Transverse colon (tissue), 4 donors: Measurements from ENCODE around the gene IQCK. TPM values are rescaled to one million over a fixed set of nuclear protein-coding genes. Genes with fewer than 3 reads are reported as not detected.

Source experiments
- DNase-seq: peaks from one replicate; pipeline ENCODE4 v3.0.0-alpha.2; 2019
- H3K27ac ChIP-seq, 4 donors: fragments of 200-600 bp; sonication (generic); 2 replicates each; pipeline ENCODE4 v1.5.1; 2016 to 2018; ENCODE audit warnings: inconsistent platforms in 4 of 4
- H3K27me3 ChIP-seq: fragments of 200-600 bp; sonication (generic); 2 replicates; pipeline ENCODE4 v1.5.1; 2017; ENCODE audit warnings: inconsistent platforms
- H3K36me3 ChIP-seq, 4 donors: fragments of 200-600 bp; sonication (generic); 2 replicates each; pipeline ENCODE4 v1.5.1; 2017 to 2019; ENCODE audit warnings: inconsistent platforms in 4 of 4
- H3K4me1 ChIP-seq, 4 donors: fragments of 200-600 bp; sonication (generic); 2 replicates each; pipeline ENCODE4 v1.5.1; 2017 to 2020; ENCODE audit warnings: inconsistent platforms in 4 of 4
- H3K4me3 ChIP-seq, 4 donors: fragments of 200-600 bp; sonication (generic); 1 replicate in 1 of 4; 2 replicates in 3 of 4; pipeline versions ENCODE4 v1.5.1 to v1.6.1; 2017 to 2019; ENCODE audit warnings: inconsistent platforms in 4 of 4
- H3K9me3 ChIP-seq, 2 donors: fragments of 200-600 bp; sonication (generic); 2 replicates each; pipeline ENCODE4 v1.5.1; 2017 to 2019; ENCODE audit warnings: inconsistent platforms in 2 of 2
- CTCF ChIP-seq, 5 experiments: fragments of 200-600 bp in 3 of 5; fragments of 450-650 bp in 2 of 5; sonication (generic) in 3 of 5; IDR thresholded peaks; 1 replicate in 2 of 5; 2 replicates in 3 of 5; pipeline ENCODE4 v1.5.1; 2016 to 2017; ENCODE audit warnings: antibody characterized with exemption in 5 of 5, inconsistent platforms in 3 of 5, mild to moderate bottlenecking in 2 of 5, moderate library complexity in 1 of 5
- EP300 ChIP-seq: sonication (generic); formaldehyde crosslinking; IDR thresholded peaks from one replicate; pipeline ENCODE4 v1.6.1; 2017; ENCODE audit warnings: antibody characterized with exemption, low read depth
- POLR2A ChIP-seq: fragments of 450-650 bp; IDR thresholded peaks from one replicate; pipeline ENCODE4 v1.6.1; 2016; ENCODE audit warnings: antibody characterized with exemption, mild to moderate bottlenecking, moderate library complexity
- POLR2AphosphoS5 ChIP-seq, 3 donors: sonication (generic); formaldehyde crosslinking; IDR thresholded peaks; one replicate each; pipeline ENCODE4 v1.6.1; 2016; ENCODE audit warnings: antibody characterized with exemption in 3 of 3
- WGBS, 2 donors: methylation state at CpG; one replicate each; pipeline ENCODE4 v1.1.5; 2018; ENCODE audit warnings: low coverage in 1 of 2; 5-methylcytosine and 5-hydroxymethylcytosine counted together
- in situ Hi-C, 4 donors: fragments of 200-750 bp; cut with MboI; loops; one replicate each; pipeline versions ENCODE4 v1.15.0 to v1.15.1; 2017; ENCODE audit warnings: low sequenced_read_pairs in 3 of 4, low pct_ligation_motif_present in 1 of 4, low pct_unique_long_range_greater_than_20kb in 1 of 4
- intact Hi-C: fragments of 100-400 bp; cut with DNase I; formaldehyde crosslinking; loops from one replicate; pipeline ENCODE4 v1.15.1; 2023; ENCODE audit warnings: low total_unique reads
- total RNA-seq, 4 donors: library from RNA; depleted of rRNA; stranded (reverse); fragments of >200 nt; gene quantifications; one replicate each; pipeline ENCODE4 v1.1.0, GENCODE V29; 2016

Gene IQCK
- total RNA-seq, 4 donors from 2014 or later, result 8.3 to 18.2 (median 12.7) TPM

GRCh38 chr16:19696328-19696727 lies 21.7 kb upstream of the IQCK start:
- Histone ChIP-seq H3K4me3 (no peak overlapping the region), H3K36me3 (peaks cover 0 to 10% (median 0%) of the 10 kb centered on the region in 4 donors), H3K9me3 (no peaks in the 10 kb centered on the region), H3K27me3 (no peaks in the 10 kb centered on the region), H3K4me1 (peaks cover 24 to 62% (median 44%) of the 10 kb centered on the region in 4 donors), H3K27ac (peak overlapping the region; percentile 71 to 80 (median 77))
- 13% methylated on average over 6 to 10 of the region's 10 CpGs for WGBS, 2 donors
- DNase-seq, result peak; percentile 92
- peak in 2 of 3 donors; percentile 31 to 53 for TF ChIP-seq POLR2AphosphoS5 (IDR thresholded peaks at IDR 0.05)
- TF ChIP-seq EP300, result no peak
- no peak for TF ChIP-seq POLR2A
- no peak for TF ChIP-seq CTCF (IDR thresholded peaks at IDR 0.05)
- intact Hi-C loops (no loop called here), in situ Hi-C loops (loop anchor here in 1 of 4 donors (25.0 kb wide), 1 partner anchor 109 kb away; no protein-coding TSS in a partner anchor)

GRCh38 chr16:19696961-19697360 lies 21.1 kb upstream of the IQCK start:
- H3K36me3 ChIP-seq, result peaks cover 0 to 4% (median 0%) of the 10 kb centered on the region in 4 donors
- H3K4me3 ChIP-seq, result no peak overlapping the region
- peaks cover 24 to 62% (median 44%) of the 10 kb centered on the region in 4 donors for H3K4me1 ChIP-seq
- 93% methylated on average over 15 of the region's 15 CpGs; no CpG with 5 or more reads in 1 of the 2 donors for WGBS, 2 donors
- no peak for DNase-seq
- TF ChIP-seq POLR2A (no peak), EP300 (no peak), CTCF (IDR thresholded peaks at IDR 0.05) (no peak), POLR2AphosphoS5 (IDR thresholded peaks at IDR 0.05) (no peak)
- in situ Hi-C loops (loop anchor here in 1 of 4 donors (25.0 kb wide), 1 partner anchor 110 kb away; no protein-coding TSS in a partner anchor), intact Hi-C loops (no loop called here)
- peak overlapping the region; percentile 71 to 80 (median 77) for H3K27ac ChIP-seq
- no peaks in the 10 kb centered on the region for H3K27me3 ChIP-seq
- H3K9me3 ChIP-seq, result no peaks in the 10 kb centered on the region

- TF ChIP-seq CTCF (IDR thresholded peaks at IDR 0.05), result no peak
- no peak for TF ChIP-seq POLR2A
- TF ChIP-seq EP300, result no peak
- TF ChIP-seq POLR2AphosphoS5 (IDR thresholded peaks at IDR 0.05), result no peak
- in situ Hi-C loops, result loop anchor here in 1 of 4 donors (25.0 kb wide), 1 partner anchor 111 kb away; no protein-coding TSS in a partner anchor
- Histone ChIP-seq H3K27me3 (no peaks in the 10 kb centered on the region), H3K36me3 (peaks cover 0 to 7% (median 0%) of the 10 kb centered on the region in 4 donors), H3K4me3 (no peak overlapping the region), H3K27ac (peak overlapping the region; percentile 71 to 80 (median 77)), H3K9me3 (no peaks in the 10 kb centered on the region), H3K4me1 (peaks cover 24 to 62% (median 44%) of the 10 kb centered on the region in 4 donors)
- peak; percentile 45 for DNase-seq
- intact Hi-C loops, result no loop called here
- 71% methylated on average over 8 of the region's 8 CpGs; no CpG with 5 or more reads in 1 of the 2 donors for WGBS, 2 donors
These were observed 20.2 kb upstream of the IQCK start for GRCh38 chr16:19697756-19698318.

GRCh38 chr16:19698480-19699465 lies 19.3 kb upstream of the IQCK start:
- no peak for DNase-seq
- in situ Hi-C loops (loop anchor here in 1 of 4 donors (25.0 kb wide), 1 partner anchor 111 kb away; no protein-coding TSS in a partner anchor), intact Hi-C loops (no loop called here)
- TF ChIP-seq POLR2AphosphoS5 (IDR thresholded peaks at IDR 0.05) (no peak), CTCF (IDR thresholded peaks at IDR 0.05) (no peak), POLR2A (no peak), EP300 (no peak)
- WGBS, 2 donors, result 80 to 87% methylated on average over 2 to 19 of the region's 19 CpGs
- no peaks in the 10 kb centered on the region for H3K27me3 ChIP-seq
- no peaks in the 10 kb centered on the region for H3K9me3 ChIP-seq
- peaks cover 0 to 7% (median 0%) of the 10 kb centered on the region in 4 donors for H3K36me3 ChIP-seq
- no peak overlapping the region for H3K4me3 ChIP-seq
- H3K27ac ChIP-seq, result peak overlapping the region; percentile 71 to 80 (median 77)
- peaks cover 24 to 62% (median 44%) of the 10 kb centered on the region in 4 donors for H3K4me1 ChIP-seq
